ENCODE results near the gene TMEM248. TPM values are rescaled to one million over a fixed set of nuclear protein-coding genes. Genes with fewer than 3 reads are reported as not detected.

The TMEM248 gene
- total RNA-seq, 1 donor from 2014 or later = 96.5 TPM

GRCh38 chr7:66933469-66933868, 12.4 kb downstream of the TMEM248 start:
- no peaks in the 10 kb centered on the region for H3K36me3 ChIP-seq (ENCODE audit: control insufficient read depth, insufficient read depth, low read length)
- no peak for DNase-seq (ENCODE audit: low read depth)
- H3K4me3 ChIP-seq (ENCODE audit: low read depth, low read length) = no peak overlapping the region
- TF ChIP-seq, protein P1, sequence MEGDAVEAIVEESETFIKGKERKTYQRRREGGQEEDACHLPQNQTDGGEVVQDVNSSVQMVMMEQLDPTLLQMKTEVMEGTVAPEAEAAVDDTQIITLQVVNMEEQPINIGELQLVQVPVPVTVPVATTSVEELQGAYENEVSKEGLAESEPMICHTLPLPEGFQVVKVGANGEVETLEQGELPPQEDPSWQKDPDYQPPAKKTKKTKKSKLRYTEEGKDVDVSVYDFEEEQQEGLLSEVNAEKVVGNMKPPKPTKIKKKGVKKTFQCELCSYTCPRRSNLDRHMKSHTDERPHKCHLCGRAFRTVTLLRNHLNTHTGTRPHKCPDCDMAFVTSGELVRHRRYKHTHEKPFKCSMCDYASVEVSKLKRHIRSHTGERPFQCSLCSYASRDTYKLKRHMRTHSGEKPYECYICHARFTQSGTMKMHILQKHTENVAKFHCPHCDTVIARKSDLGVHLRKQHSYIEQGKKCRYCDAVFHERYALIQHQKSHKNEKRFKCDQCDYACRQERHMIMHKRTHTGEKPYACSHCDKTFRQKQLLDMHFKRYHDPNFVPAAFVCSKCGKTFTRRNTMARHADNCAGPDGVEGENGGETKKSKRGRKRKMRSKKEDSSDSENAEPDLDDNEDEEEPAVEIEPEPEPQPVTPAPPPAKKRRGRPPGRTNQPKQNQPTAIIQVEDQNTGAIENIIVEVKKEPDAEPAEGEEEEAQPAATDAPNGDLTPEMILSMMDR (IDR thresholded peaks at IDR 0.05; ENCODE audit: insufficient read depth, low read length, poor library complexity, severe bottlenecking) = no peak
- H3K27me3 ChIP-seq (ENCODE audit: control insufficient read depth, insufficient read depth, low read length) = no peaks in the 10 kb centered on the region

DNA sequence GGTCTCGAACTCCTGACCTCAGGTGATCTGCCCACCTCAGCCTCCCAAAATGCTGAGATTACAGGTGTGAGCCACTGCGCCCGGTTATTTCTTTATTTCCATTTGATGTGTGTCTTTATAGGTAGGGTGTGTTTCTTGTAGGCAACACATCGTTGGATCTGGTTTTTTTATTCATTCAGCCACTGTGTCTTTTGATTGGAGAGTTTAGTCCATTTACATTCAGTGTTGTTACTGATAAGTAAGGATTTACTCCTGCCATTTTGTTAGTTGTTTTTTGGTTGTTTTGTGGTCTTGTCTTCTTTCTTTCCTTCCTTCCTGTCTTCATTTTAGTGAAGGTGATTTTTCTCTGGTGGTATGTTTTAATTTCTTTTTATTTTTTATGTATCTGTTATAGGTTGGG, 16.9 kb downstream of the TMEM248 start:
- Histone ChIP-seq H3K27me3 (ENCODE audit: control insufficient read depth, insufficient read depth, low read length) (no peaks in the 10 kb centered on the region), H3K36me3 (ENCODE audit: control insufficient read depth, insufficient read depth, low read length) (no peaks in the 10 kb centered on the region), H3K4me3 (ENCODE audit: low read depth, low read length) (no peak overlapping the region)
- TF ChIP-seq, protein P1 (IDR thresholded peaks at IDR 0.05; ENCODE audit: insufficient read depth, low read length, poor library complexity, severe bottlenecking) = no peak
- DNase-seq (ENCODE audit: low read depth) = no peak

GRCh38 chr7:66939325-66939724, 18.3 kb downstream of the TMEM248 start:
- no peak for DNase-seq (ENCODE audit: low read depth)
- H3K4me3 ChIP-seq (ENCODE audit: low read depth, low read length) = no peak overlapping the region
- H3K27me3 ChIP-seq (ENCODE audit: control insufficient read depth, insufficient read depth, low read length) = no peaks in the 10 kb centered on the region
- TF ChIP-seq, protein P1 (IDR thresholded peaks at IDR 0.05; ENCODE audit: insufficient read depth, low read length, poor library complexity, severe bottlenecking) = no peak
- H3K36me3 ChIP-seq (ENCODE audit: control insufficient read depth, insufficient read depth, low read length) = no peaks in the 10 kb centered on the region

DNA sequence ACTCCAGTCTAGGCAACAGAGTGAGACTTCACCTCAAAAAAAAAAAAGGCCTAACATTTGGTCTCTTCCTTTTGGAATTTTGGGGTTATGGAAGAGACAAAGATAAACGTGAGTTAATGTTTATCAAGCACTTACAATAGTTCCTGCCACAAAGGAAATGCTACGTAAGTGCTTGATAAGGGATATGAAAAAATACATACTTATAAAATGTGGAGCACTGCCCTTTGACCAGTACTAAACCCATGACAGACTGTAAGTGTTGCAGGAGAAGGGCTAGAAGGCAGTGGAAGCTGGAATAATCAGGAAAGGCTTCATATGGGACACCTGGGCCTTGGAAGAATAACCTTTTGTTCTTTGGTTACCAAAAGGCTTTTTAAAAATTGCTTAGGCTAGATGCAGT, 25.5 kb downstream of the TMEM248 start:
- Histone ChIP-seq H3K4me3 (ENCODE audit: low read depth, low read length) (no peak overlapping the region), H3K27me3 (ENCODE audit: control insufficient read depth, insufficient read depth, low read length) (no peaks in the 10 kb centered on the region), H3K36me3 (ENCODE audit: control insufficient read depth, insufficient read depth, low read length) (peaks cover 4% of the 10 kb centered on the region)
- TF ChIP-seq, protein P1 (IDR thresholded peaks at IDR 0.05; ENCODE audit: insufficient read depth, low read length, poor library complexity, severe bottlenecking) = no peak
- DNase-seq (ENCODE audit: low read depth) = no peak

- Histone ChIP-seq H3K4me3 (ENCODE audit: low read depth, low read length) (no peak overlapping the region), H3K36me3 (ENCODE audit: control insufficient read depth, insufficient read depth, low read length) (peaks cover 6% of the 10 kb centered on the region), H3K27me3 (ENCODE audit: control insufficient read depth, insufficient read depth, low read length) (no peaks in the 10 kb centered on the region)
- TF ChIP-seq, protein P1 (IDR thresholded peaks at IDR 0.05; ENCODE audit: insufficient read depth, low read length, poor library complexity, severe bottlenecking) = no peak
- DNase-seq (ENCODE audit: low read depth) = no peak
These were observed 27.6 kb downstream of the TMEM248 start for GRCh38 chr7:66948480-66949109.

GRCh38 chr7:66950311-66950710, 29.3 kb downstream of the TMEM248 start:
- Histone ChIP-seq H3K27me3 (ENCODE audit: control insufficient read depth, insufficient read depth, low read length) (no peaks in the 10 kb centered on the region), H3K4me3 (ENCODE audit: low read depth, low read length) (no peak overlapping the region), H3K36me3 (ENCODE audit: control insufficient read depth, insufficient read depth, low read length) (peaks cover 3% of the 10 kb centered on the region)
- no peak for DNase-seq (ENCODE audit: low read depth)
- TF ChIP-seq, protein P1 (IDR thresholded peaks at IDR 0.05; ENCODE audit: insufficient read depth, low read length, poor library complexity, severe bottlenecking) = no peak

Data from kidney epithelial cell (primary cell).